ENCODE data around the gene MGME1. TPM values are rescaled to one million over a fixed set of nuclear protein-coding genes. Genes with fewer than 3 reads are reported as not detected.

Gene MGME1
- total RNA-seq: 5.6 and 9.6 TPM in 2 replicates

GRCh38 chr20:17968366-17969277 is at the start of gene MGME1, which contains the start of gene SNX5:
MGME1 (plus strand) TSS chr20:17969018; CDS start chr20:17969860, 842 bp downstream.
SNX5 (minus strand) TSS chr20:17968794; CDS start chr20:17968425, 369 bp downstream.

Other genes with a start within 250 kb of the MGME1 start
- gene SNX5, start 224 bp upstream of the MGME1 start, total RNA-seq: 64.7 and 99.1 TPM in 2 replicates
- not detected in 2 replicates for gene OVOL2, start 88.9 kb downstream of the MGME1 start, total RNA-seq
- gene KAT14, start 168.8 kb downstream of the MGME1 start, total RNA-seq: 10.8 and 15.1 TPM in 2 replicates
- 10.7 TPM in 2 replicates for gene PET117, start 168.8 kb downstream of the MGME1 start, total RNA-seq